Suppressor macrophage (primary cell): ENCODE measurements around the gene MTMR8.

Source experiments
- DNase-seq, 4 experiments: peaks; one replicate each; pipeline ENCODE4 v3.0.0-alpha.2; 2020 to 2022

MTMR8 gene

GRCh38 chrX:64306712-64307111, 88.5 kb downstream of the MTMR8 start:
- DNase-seq: no peak

DNA sequence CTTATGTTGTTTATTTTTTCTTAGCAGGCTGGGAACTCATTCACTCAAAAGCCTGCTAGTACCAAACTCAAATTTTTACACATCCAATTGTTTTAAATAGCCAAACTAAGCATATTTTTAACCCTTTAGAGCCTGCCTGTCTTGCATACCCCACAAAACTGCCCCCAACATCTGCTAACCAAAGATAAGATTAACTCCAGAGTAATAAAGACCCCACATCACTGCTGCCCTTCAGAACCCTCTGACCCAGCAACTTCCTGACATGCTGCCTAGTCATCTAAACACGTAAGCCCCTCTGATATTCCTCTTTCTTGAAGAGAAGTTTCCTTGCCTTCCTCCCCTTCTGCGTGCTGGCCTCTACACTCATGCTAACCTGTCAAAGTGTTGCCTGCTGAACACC, 104.1 kb downstream of the MTMR8 start:
- DNase-seq: no peak

GRCh38 chrX:64265265-64265664, 130.0 kb downstream of the MTMR8 start:
- no peak for DNase-seq

DNA sequence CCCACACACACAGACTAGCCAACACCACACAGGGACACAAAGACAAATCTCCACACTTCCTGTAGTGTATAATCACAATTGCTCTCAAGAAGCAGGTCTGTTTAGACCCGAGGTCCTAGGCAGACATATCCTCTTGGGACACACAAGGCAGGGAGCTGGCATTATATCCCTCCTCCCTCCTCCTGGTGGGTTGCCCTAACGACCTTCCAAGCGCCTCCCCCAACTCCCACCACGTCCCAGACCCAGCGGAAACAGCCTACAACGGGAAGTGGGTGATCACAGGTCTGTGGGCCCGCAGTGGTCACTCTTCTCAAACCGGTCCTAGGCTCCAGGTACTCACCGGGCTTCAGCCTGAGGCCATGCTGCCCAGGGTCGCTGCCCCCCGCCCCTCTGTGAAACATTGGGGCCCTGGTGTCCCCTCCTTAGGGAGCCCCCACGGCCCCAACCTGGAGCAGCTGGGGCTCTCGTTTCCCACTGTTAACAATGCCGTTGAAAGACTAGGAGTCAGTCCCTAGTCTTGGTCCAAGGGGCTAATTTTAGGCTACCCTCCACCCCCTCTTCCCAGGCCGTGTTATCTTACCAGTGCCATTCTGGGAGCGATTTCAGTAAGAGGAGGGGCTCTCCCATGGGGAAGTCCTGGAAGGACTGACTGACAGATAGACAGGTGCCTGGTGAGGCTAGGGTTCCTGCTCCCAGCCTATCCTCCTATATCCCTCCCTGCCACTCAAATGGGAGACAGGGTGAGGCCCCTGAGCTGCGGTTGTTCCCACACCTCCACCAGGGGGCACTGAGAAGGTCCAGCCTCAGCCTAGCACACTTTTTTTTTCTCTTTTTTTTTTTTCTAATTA, 164.9 kb downstream of the MTMR8 start, which contains the start of gene ASB12:
ASB12 (minus strand) TSS at position 485 of the 848 bp plus-strand sequence. CDS start 4,957 bp downstream, outside the sequence.
- DNase-seq: no peak

- no peak for DNase-seq
Observed at GRCh38 chrX:64229154-64229553, 166.1 kb downstream of the MTMR8 start.
